ENCODE measurements around the gene FGFR2. TPM values are rescaled to one million over a fixed set of nuclear protein-coding genes. Genes with fewer than 3 reads are reported as not detected.

FGFR2 gene
- total and polyA plus RNA-seq, 2 of the 4 experiments (the other 2 are of a cell fraction) = not detected

GRCh38 chr10:121589553-121589952 is 8.7 kb downstream of the FGFR2 start:
- Histone ChIP-seq H3K9me3 (ENCODE audit: control insufficient read depth, insufficient read depth, low read length) (no peaks in the 10 kb centered on the region), H3K9me1 (ENCODE audit: insufficient read depth, low read length) (no peaks in the 10 kb centered on the region), H4K5ac (ENCODE audit: low read depth, low read length) (no peak overlapping the region), H2BK15ac (ENCODE audit: low read depth, low read length) (no peak overlapping the region), H2BK120ac (ENCODE audit: low read depth, low read length) (no peak overlapping the region), H3K4ac (ENCODE audit: low read depth, low read length) (no peak overlapping the region), H4K8ac (ENCODE audit: low read depth in 2 of 2, low read length in 2 of 2) (no peak overlapping the region), H2BK20ac (ENCODE audit: low read depth, low read length) (no peak overlapping the region), H2BK5ac (ENCODE audit: low read depth, low read length, poor library complexity, severe bottlenecking) (no peak overlapping the region), H4K20me1 (ENCODE audit: insufficient read depth, low read length) (no peaks in the 10 kb centered on the region), H3K14ac (replicated peaks; ENCODE audit: low read depth, low read length) (no peak overlapping the region), H3K27ac (ENCODE audit: insufficient read depth, low read length) (no peak overlapping the region), H3K79me1 (ENCODE audit: low read depth in 1 of 2, low read length in 2 of 2) (no peaks in the 10 kb centered on the region), H2AFZ (replicated peaks; ENCODE audit: low read length, poor library complexity) (no peak overlapping the region), H3K36me3 (ENCODE audit: control insufficient read depth, insufficient read depth, low read length) (no peaks in the 10 kb centered on the region), H3K4me1 (ENCODE audit: control insufficient read depth, insufficient read depth, low read length) (no peaks in the 10 kb centered on the region), H3K27me3 (ENCODE audit: control insufficient read depth, insufficient read depth, low read length) (no peaks in the 10 kb centered on the region), H3K23ac (ENCODE audit: low read depth, low read length) (no peak overlapping the region), H3K56ac (ENCODE audit: extremely low read depth, insufficient read depth, low read length) (no peak overlapping the region), H3K4me3 (ENCODE audit: insufficient read depth, low read depth, low read length) (no peak overlapping the region), H2AK9ac (replicated peaks; ENCODE audit: low read depth, low read length, poor library complexity) (no peak overlapping the region), H4K91ac (ENCODE audit: insufficient read depth, low read depth, low read length) (no peak overlapping the region), H2AK5ac (ENCODE audit: low read depth, low read length) (no peak overlapping the region), H3K18ac (ENCODE audit: low read depth, low read length) (no peak overlapping the region), H3K4me2 (ENCODE audit: low read depth, low read length) (no peak overlapping the region), H3K9ac (ENCODE audit: low read depth, low read length) (no peak overlapping the region)
- DNase-seq (no peak), ATAC-seq (ENCODE audit: low read depth) (no peak)
- CTCF ChIA-PET = no interaction called here
- WGBS, 2 experiments (ENCODE audit: extremely low coverage in 2 of 2, insufficient read length in 1 of 2) = no CpG with 5 or more reads among the region's 3 CpGs
- intact Hi-C loops (cut with micrococcal nuclease) = no loop called here
- in situ Hi-C loops (cut with MboI; ENCODE audit: low sequenced_read_pairs) = no loop called here
- POLR2A ChIA-PET (ENCODE audit: unreplicated experiment) = no interaction called here
- dilution Hi-C loops (cut with HindIII; ENCODE audit: low sequenced_read_pairs, unreplicated experiment) = no loop called here
- no TSS peak for BruUV-seq (replicated peaks)
- no peak for TF ChIP-seq ELK1 (IDR thresholded peaks at IDR 0.05; ENCODE audit: borderline replicate concordance, low read depth, low read length)
- TF ChIP-seq NFE2L2 (IDR thresholded peaks at IDR 0.05; ENCODE audit: low read depth, low read length) = no peak
- no peak for TF ChIP-seq USF2 (IDR thresholded peaks at IDR 0.05; ENCODE audit: low read depth, low read length)
- no peak for TF ChIP-seq CTCF (conservative IDR thresholded peaks at IDR 0.05; ENCODE audit: low read depth, low read length)
- no peak for TF ChIP-seq MAZ (IDR thresholded peaks at IDR 0.05; ENCODE audit: borderline replicate concordance, low read depth, low read length)
- no peak for TF ChIP-seq SMC3 (IDR thresholded peaks at IDR 0.05; ENCODE audit: low read depth, low read length)
- no peak for TF ChIP-seq MXI1 (IDR thresholded peaks at IDR 0.05; ENCODE audit: borderline replicate concordance, low read depth, low read length)
- TF ChIP-seq RCOR1 (IDR thresholded peaks at IDR 0.05; ENCODE audit: insufficient replicate concordance, low read length) = no peak
- TF ChIP-seq BHLHE40 (IDR thresholded peaks at IDR 0.05; ENCODE audit: low read depth, low read length) = no peak
- no peak for TF ChIP-seq FOS (IDR thresholded peaks at IDR 0.05; ENCODE audit: low read depth, low read length)
- no peak for TF ChIP-seq POLR2A (IDR thresholded peaks at IDR 0.05; ENCODE audit: low read depth, low read length)
- TF ChIP-seq CHD1 (IDR thresholded peaks at IDR 0.05; ENCODE audit: low read depth, low read length) = no peak
- TF ChIP-seq RAD21 (IDR thresholded peaks at IDR 0.05; ENCODE audit: low read length) = no peak

All from IMR-90 (cell line).